ENCODE data around the gene RFPL1. TPM values are rescaled to one million over a fixed set of nuclear protein-coding genes. Genes with fewer than 3 reads are reported as not detected.
A peak's percentile ranks its signal among the peaks of the same experiment; 100 is the strongest.

Gene RFPL1
- total and polyA plus RNA-seq, 8 donors = not detected

- Histone ChIP-seq H3K27me3 (no peaks in the 10 kb centered on the region), H3K9me3 (no peaks in the 10 kb centered on the region), H3K36me3 (no peaks in the 10 kb centered on the region), H3K4me1 (peaks cover 0 to 8% (median 0%) of the 10 kb centered on the region in 4 donors), H3K27ac (no peak overlapping the region), H3K4me3 (no peak overlapping the region)
- TF ChIP-seq CTCF (IDR thresholded peaks at IDR 0.05) (no peak), POLR2A (IDR thresholded peaks at IDR 0.05) (no peak), POLR2AphosphoS5 (IDR thresholded peaks at IDR 0.05) (no peak), EP300 (IDR thresholded peaks at IDR 0.05) (no peak)
- DNase-seq = no peak
- WGBS, 5 donors = 86 to 89% (median 87%) methylated on average over 4 of the region's 4 CpGs
- intact Hi-C loops (cut with DNase I; ENCODE audit: low total_unique reads) = no loop called here
Observed at GRCh38 chr22:29451863-29452262, 13.5 kb downstream of the RFPL1 start.

GRCh38 chr22:29454276-29454675, 15.9 kb downstream of the RFPL1 start:
- no peak overlapping the region for H3K27ac ChIP-seq
- TF ChIP-seq EP300 (IDR thresholded peaks at IDR 0.05) (no peak), POLR2AphosphoS5 (IDR thresholded peaks at IDR 0.05) (no peak), POLR2A (IDR thresholded peaks at IDR 0.05) (no peak), CTCF (IDR thresholded peaks at IDR 0.05) (no peak)
- no peaks in the 10 kb centered on the region for H3K27me3 ChIP-seq
- no peaks in the 10 kb centered on the region for H3K9me3 ChIP-seq
- DNase-seq = no peak
- WGBS, 5 donors = 61 to 81% (median 70%) methylated on average over 8 of the region's 8 CpGs
- no peak overlapping the region for H3K4me3 ChIP-seq
- peaks cover 0 to 8% (median 0%) of the 10 kb centered on the region in 4 donors for H3K4me1 ChIP-seq
- H3K36me3 ChIP-seq = no peaks in the 10 kb centered on the region
- intact Hi-C loops (cut with DNase I; ENCODE audit: low total_unique reads) = no loop called here

GRCh38 chr22:29456211-29456671, 17.9 kb downstream of the RFPL1 start:
- intact Hi-C loops (cut with DNase I; ENCODE audit: low total_unique reads) = no loop called here
- Histone ChIP-seq H3K36me3 (no peaks in the 10 kb centered on the region), H3K4me1 (peaks cover 0 to 8% (median 0%) of the 10 kb centered on the region in 4 donors), H3K4me3 (no peak overlapping the region), H3K9me3 (no peaks in the 10 kb centered on the region), H3K27me3 (no peaks in the 10 kb centered on the region), H3K27ac (no peak overlapping the region)
- WGBS, 5 donors = 59 to 73% (median 68%) methylated on average over 7 to 9 of the region's 9 CpGs
- no peak for TF ChIP-seq POLR2AphosphoS5 (IDR thresholded peaks at IDR 0.05)
- no peak for TF ChIP-seq POLR2A (IDR thresholded peaks at IDR 0.05)
- TF ChIP-seq CTCF (IDR thresholded peaks at IDR 0.05) = no peak
- no peak for TF ChIP-seq EP300 (IDR thresholded peaks at IDR 0.05)
- DNase-seq = no peak

GRCh38 chr22:29457730-29458129, 19.3 kb downstream of the RFPL1 start:
- WGBS, 5 donors = 26 to 50% (median 37%) methylated on average over 2 to 4 of the region's 4 CpGs
- Histone ChIP-seq H3K4me1 (peaks cover 0 to 8% (median 0%) of the 10 kb centered on the region in 4 donors), H3K27ac (no peak overlapping the region), H3K9me3 (no peaks in the 10 kb centered on the region), H3K36me3 (no peaks in the 10 kb centered on the region), H3K4me3 (no peak overlapping the region), H3K27me3 (no peaks in the 10 kb centered on the region)
- intact Hi-C loops (cut with DNase I; ENCODE audit: low total_unique reads) = no loop called here
- no peak for TF ChIP-seq POLR2AphosphoS5 (IDR thresholded peaks at IDR 0.05)
- TF ChIP-seq CTCF (IDR thresholded peaks at IDR 0.05) = no peak
- no peak for TF ChIP-seq POLR2A (IDR thresholded peaks at IDR 0.05)
- no peak for TF ChIP-seq EP300 (IDR thresholded peaks at IDR 0.05)
- DNase-seq = peak in 1 of 2 donors; percentile 62

All from stomach (tissue), 9 donors.